Heart left ventricle (tissue), 13 donors: ENCODE data around the gene EPHB1.

Experiments
- POLR2A ChIP-seq, 2 donors: fragments of 450-650 bp; IDR thresholded peaks; one replicate each; pipeline ENCODE4 v1.6.1; 2017; ENCODE audit warnings: antibody characterized with exemption in 2 of 2, mild to moderate bottlenecking in 2 of 2, moderate library complexity in 2 of 2
- TF ChIP-seq, protein P1 (sequence below), 12 donors: fragments of 200-600 bp; sonication (generic) in 4 of 12; IDR thresholded peaks; one replicate each; pipeline versions ENCODE4 v1.5.0 to v1.8.0; 2018 to 2022; ENCODE audit warnings: antibody characterized with exemption in 12 of 12, mild to moderate bottlenecking in 5 of 12
- donor health status: ischemic (EF 13 %, LVEDD 7.1; RV severe dilation, severe dysfunction).
- donor health status: DM: no; HTN: yes; CAD: no.
- donor health status: DM: no; HTN: no; CAD: no.
- donor health status: ischemic (EF 25% LVEDD 6.9; RV normal size, moderate dysfunction).
- donor health status: ischemic (EF 25% LVEDD 5.7; RV mildly dilated, moderate dysfunction).
- donor health status: ischemic (EF 35%, LVEDD 5.7; RV mildly dilated, moderate dysfunction).
- donor health status: nonischemic (EF 11% LVEDD 7.7; RV severe dilation, severe dysfunction).
- donor health status: DM: yes; HTN: yes; CAD: no.
- donor health status: PGD.
- donor health status: ischemic (EF 29% LVEDD 5.4; RV normal size, mild dysfunction).
- donor health status: nonischemic (EF 23%, LVEDD 6.1; RV moderate dilation, normal function).

DNA sequence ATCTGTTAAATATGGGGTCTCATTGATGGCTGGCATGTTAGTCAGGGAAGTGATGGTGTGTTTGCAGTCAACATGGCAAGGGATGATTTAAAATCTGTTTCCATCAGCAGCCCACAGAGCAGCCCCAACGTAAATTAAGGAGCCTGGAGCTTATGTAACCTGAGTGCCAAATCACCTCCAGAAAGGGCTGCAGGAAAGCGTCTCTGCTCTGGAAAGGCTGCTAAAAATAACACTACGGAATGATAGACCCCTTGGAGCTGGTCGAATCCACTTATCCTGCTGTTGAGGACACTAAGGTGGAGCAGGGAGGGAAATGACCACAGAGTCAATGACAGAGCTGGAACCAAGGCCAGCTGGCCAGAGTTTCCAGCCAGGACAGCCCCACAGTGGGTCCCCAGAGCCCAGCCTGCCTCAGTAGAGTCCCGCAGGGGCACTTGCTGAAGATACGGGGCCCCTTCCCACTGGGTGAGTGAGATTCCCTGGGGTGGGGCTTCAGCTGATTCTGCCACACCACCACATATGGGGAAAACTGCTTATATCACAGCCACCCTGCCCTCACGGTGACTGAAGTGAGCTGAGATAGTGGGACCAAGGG, 63.5 kb downstream of the EPHB1 start:
- TF ChIP-seq POLR2A (IDR thresholded peaks at IDR 0.05) = no peak
- TF ChIP-seq, protein P1, sequence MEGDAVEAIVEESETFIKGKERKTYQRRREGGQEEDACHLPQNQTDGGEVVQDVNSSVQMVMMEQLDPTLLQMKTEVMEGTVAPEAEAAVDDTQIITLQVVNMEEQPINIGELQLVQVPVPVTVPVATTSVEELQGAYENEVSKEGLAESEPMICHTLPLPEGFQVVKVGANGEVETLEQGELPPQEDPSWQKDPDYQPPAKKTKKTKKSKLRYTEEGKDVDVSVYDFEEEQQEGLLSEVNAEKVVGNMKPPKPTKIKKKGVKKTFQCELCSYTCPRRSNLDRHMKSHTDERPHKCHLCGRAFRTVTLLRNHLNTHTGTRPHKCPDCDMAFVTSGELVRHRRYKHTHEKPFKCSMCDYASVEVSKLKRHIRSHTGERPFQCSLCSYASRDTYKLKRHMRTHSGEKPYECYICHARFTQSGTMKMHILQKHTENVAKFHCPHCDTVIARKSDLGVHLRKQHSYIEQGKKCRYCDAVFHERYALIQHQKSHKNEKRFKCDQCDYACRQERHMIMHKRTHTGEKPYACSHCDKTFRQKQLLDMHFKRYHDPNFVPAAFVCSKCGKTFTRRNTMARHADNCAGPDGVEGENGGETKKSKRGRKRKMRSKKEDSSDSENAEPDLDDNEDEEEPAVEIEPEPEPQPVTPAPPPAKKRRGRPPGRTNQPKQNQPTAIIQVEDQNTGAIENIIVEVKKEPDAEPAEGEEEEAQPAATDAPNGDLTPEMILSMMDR (IDR thresholded peaks at IDR 0.05) = no peak
